Neutrophil (primary cell): ENCODE data around the gene MPP2.

ENCODE experiments used
- H3K27ac ChIP-seq: fragments of 200-600 bp; sonication (generic); 2 replicates; pipeline ENCODE4 v1.5.1; 2016; ENCODE audit warnings: mild to moderate bottlenecking, moderate library complexity
- H3K27me3 ChIP-seq: fragments of 200-600 bp; sonication (generic); 2 replicates; pipeline ENCODE4 v1.6.0; 2016; ENCODE audit warnings: mild to moderate bottlenecking
- H3K36me3 ChIP-seq: fragments of 200-600 bp; sonication (generic); 2 replicates; pipeline ENCODE4 v1.5.1; 2017
- H3K4me1 ChIP-seq, 2 experiments: fragments of 200-600 bp in 1 of 2; sonication (generic) in 1 of 2; 1 replicate in 1 of 2; 2 replicates in 1 of 2; pipeline versions ENCODE4 v1.5.1 to v1.6.1; 2013 to 2016; ENCODE audit warnings: low read depth in 1 of 2, low read length in 1 of 2, mild to moderate bottlenecking in 1 of 2, moderate library complexity in 1 of 2; ENCODE audit not compliant: control insufficient read depth in 1 of 2, insufficient read depth in 1 of 2
- H3K4me3 ChIP-seq, 2 experiments: fragments of 200-600 bp in 1 of 2; sonication (generic) in 1 of 2; 1 replicate in 1 of 2; 2 replicates in 1 of 2; pipeline ENCODE4 v1.5.1; 2013 to 2016; ENCODE audit warnings: low read depth in 1 of 2, low read length in 1 of 2, mild to moderate bottlenecking in 1 of 2, moderate library complexity in 1 of 2
- H3K9me3 ChIP-seq: fragments of 200-600 bp; sonication (generic); 2 replicates; pipeline ENCODE4 v1.5.1; 2016
- CTCF ChIP-seq: fragments of 200-600 bp; sonication (generic); IDR thresholded peaks from 2 replicates; pipeline ENCODE4 v1.5.1; 2016; ENCODE audit warnings: antibody characterized with exemption

The MPP2 gene

GRCh38 chr17:43852571-43852970 is 54.8 kb downstream of the MPP2 start:
- Histone ChIP-seq H3K9me3 (no peaks in the 10 kb centered on the region), H3K27me3 (peaks cover 15% of the 10 kb centered on the region), H3K36me3 (no peaks in the 10 kb centered on the region), H3K4me1 (no peaks in the 10 kb centered on the region), H3K4me3 (no peak overlapping the region), H3K27ac (no peak overlapping the region)
- TF ChIP-seq CTCF: no peak

DNA sequence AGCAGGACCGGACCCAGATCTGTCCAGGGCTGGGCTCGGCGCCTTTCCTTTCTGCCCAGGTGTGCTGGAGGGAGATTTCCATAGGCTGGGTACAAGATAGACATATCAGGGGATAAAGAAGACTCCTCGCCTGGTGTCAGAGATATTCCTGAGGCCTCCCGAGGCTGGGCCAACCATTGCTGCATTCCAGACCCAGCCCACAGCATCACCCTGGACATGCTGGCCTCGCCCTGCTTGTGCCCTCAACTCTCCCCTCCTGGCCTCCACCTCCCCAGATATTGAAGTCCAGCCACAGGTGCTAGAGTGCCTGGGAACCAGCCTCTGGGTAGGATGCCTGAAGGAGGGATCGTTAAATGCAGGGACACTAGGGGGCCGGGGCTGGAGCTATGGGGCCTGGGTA is 58.2 kb downstream of the MPP2 start:
- no peak overlapping the region for H3K4me3 ChIP-seq
- peaks cover 2% of the 10 kb centered on the region for H3K27me3 ChIP-seq
- H3K27ac ChIP-seq: no peak overlapping the region
- TF ChIP-seq CTCF: no peak
- H3K4me1 ChIP-seq: no peaks in the 10 kb centered on the region
- no peaks in the 10 kb centered on the region for H3K36me3 ChIP-seq
- no peaks in the 10 kb centered on the region for H3K9me3 ChIP-seq

GRCh38 chr17:43848601-43849000 is 58.7 kb downstream of the MPP2 start:
- Histone ChIP-seq H3K9me3 (no peaks in the 10 kb centered on the region), H3K4me3 (no peak overlapping the region), H3K27ac (no peak overlapping the region), H3K4me1 (no peaks in the 10 kb centered on the region), H3K36me3 (no peaks in the 10 kb centered on the region), H3K27me3 (no peaks in the 10 kb centered on the region)
- no peak for TF ChIP-seq CTCF

DNA sequence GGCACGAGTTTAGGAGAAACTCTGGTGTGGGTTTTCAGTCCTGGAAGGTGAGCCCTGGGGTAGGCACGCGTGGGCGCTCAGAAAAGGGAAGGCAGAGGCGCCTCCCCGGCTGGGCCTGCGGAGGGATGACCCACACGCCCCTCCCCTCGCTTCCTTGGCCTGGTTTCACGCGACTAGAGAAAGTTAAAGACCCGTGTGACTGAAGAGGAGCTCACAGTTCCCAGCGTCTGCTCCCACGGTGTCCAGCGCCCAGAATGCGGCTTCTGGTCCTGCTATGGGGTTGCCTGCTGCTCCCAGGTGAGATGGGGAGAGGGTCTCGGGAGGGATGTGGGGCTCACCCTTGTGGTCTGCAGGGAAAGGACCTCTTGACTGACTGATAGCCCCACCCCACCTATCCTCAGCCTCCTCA is 60.4 kb downstream of the MPP2 start, which contains the start of gene CD300LG:
CD300LG (plus strand) TSS at position 214 of the 409 bp plus-strand sequence; CDS start at position 255, 41 bp downstream.
- Histone ChIP-seq H3K27ac (no peak within 1 kb of the TSS), H3K4me1 (no peaks in the 10 kb centered on the region), H3K27me3 (no peaks in the 10 kb centered on the region), H3K9me3 (no peaks in the 10 kb centered on the region), H3K4me3 (no peak within 1 kb of the TSS), H3K36me3 (no peaks in the 10 kb centered on the region)
- TF ChIP-seq CTCF: no peak

DNA sequence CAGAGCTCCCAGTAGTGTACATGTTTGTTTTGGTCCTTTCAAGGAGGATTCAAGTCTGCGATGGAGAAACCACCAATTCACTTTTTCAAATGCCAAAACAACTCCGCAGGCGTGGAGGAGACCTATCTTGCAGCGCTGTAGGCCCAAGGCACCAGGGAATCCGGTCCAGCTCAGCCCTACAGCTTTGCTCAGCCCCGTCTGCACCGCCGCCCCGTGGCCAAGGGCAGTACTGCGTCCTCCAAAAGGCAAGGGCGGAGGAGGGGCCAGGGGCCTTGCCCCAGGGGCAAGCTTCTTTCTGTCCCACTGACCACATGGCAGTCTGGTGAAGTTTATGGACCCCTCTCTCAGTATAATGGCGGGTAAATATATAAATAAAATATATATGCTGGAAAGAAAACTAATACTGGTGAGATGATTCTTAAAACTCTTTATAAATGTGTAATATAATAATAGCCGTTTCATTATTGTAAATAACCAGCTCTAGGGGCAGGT is 61.1 kb downstream of the MPP2 start:
- Histone ChIP-seq H3K4me3 (no peak overlapping the region), H3K27ac (no peak overlapping the region), H3K4me1 (no peaks in the 10 kb centered on the region), H3K36me3 (no peaks in the 10 kb centered on the region), H3K27me3 (no peaks in the 10 kb centered on the region), H3K9me3 (no peaks in the 10 kb centered on the region)
- peak; percentile 75 for TF ChIP-seq CTCF

- no peaks in the 10 kb centered on the region for H3K36me3 ChIP-seq
- TF ChIP-seq CTCF: no peak
- no peak overlapping the region for H3K4me3 ChIP-seq
- H3K4me1 ChIP-seq: no peaks in the 10 kb centered on the region
- no peaks in the 10 kb centered on the region for H3K9me3 ChIP-seq
- peaks cover 4% of the 10 kb centered on the region for H3K27me3 ChIP-seq
- no peak overlapping the region for H3K27ac ChIP-seq
Measured at GRCh38 chr17:43845766-43846165, 61.6 kb downstream of the MPP2 start.
